Astrocyte of the cerebellum (primary cell): ENCODE results near the gene FRMD5.

Experiments used
- DNase-seq: peaks from one replicate; pipeline ENCODE4 v3.0.0-alpha.2; 2011; ENCODE audit warnings: low read depth
- H3K4me3 ChIP-seq: 2 replicates; pipeline ENCODE4 v1.5.1; 2011; ENCODE audit warnings: mild to moderate bottlenecking, low read depth, low read length, moderate library complexity
- CTCF ChIP-seq: IDR thresholded peaks from 2 replicates; pipeline ENCODE4 v1.5.1; 2012; ENCODE audit warnings: low read length, low read depth, moderate library complexity, mild to moderate bottlenecking; ENCODE audit errors: missing control alignments
- in situ Hi-C: cut with HindIII; loops from 2 replicates; pipeline ENCODE4 v1.10.0; 2017; ENCODE audit warnings: low sequenced_read_pairs

FRMD5 gene

DNA sequence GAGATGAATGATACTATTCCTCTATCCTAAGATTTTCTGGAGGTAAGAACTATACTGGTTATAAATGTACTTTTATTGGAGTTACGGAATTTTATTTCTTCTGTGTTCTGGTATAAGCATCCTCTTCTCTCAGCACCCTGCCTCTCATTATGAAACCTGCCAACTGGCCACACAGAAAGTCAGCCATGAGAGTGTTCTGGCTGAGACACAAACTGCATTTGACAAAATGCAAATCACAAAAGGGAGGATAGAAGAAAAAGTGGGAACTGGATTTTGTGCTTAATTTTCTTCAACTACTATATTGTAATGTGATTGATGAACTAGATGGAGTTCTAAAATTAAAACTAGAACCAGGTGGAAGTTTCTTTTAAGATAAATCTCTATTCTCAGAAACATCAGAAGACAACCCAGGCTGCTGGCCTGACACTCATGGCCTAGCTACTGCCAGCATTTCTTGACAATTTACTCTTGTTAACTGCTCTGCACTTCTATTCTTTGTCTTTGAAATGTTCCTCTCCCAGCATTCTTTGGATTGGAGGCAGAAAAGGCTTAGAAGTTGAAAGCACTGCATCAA lies 225.2 kb downstream of the FRMD5 start:
- in situ Hi-C loops, result no loop called here
- TF ChIP-seq CTCF, result no peak
- H3K4me3 ChIP-seq, result no peak overlapping the region
- no peak for DNase-seq

DNA sequence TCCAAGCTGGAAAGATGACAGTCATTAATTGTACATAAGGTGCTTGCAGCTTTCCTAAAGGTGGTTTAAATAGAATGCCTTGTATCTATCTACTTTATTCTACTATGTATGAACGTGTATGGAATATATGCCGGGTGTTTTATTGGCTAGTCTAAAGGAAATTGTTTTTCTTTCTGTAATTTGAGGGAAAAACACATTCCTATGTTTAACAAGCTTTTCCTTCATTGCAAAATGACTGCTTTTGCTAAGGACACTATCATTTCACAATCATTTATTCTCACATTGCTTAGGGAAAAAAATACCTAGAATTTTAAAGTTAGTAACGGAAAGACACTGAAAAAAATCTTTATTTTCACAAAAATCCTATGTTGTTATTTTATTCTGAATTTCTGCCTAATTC lies 226.5 kb downstream of the FRMD5 start:
- no peak for TF ChIP-seq CTCF
- H3K4me3 ChIP-seq, result no peak overlapping the region
- DNase-seq, result no peak
- in situ Hi-C loops, result no loop called here

GRCh38 chr15:43966646-43967045 lies 228.4 kb downstream of the FRMD5 start:
- in situ Hi-C loops, result no loop called here
- no peak overlapping the region for H3K4me3 ChIP-seq
- no peak for TF ChIP-seq CTCF
- no peak for DNase-seq

- no peak for TF ChIP-seq CTCF
- H3K4me3 ChIP-seq, result no peak overlapping the region
- in situ Hi-C loops, result no loop called here
- DNase-seq, result peak; percentile 38
Measured at GRCh38 chr15:43958861-43959330, 236.2 kb downstream of the FRMD5 start.

- H3K4me3 ChIP-seq, result no peak overlapping the region
- in situ Hi-C loops, result no loop called here
- TF ChIP-seq CTCF, result no peak
- DNase-seq, result no peak
Measured at GRCh38 chr15:43957724-43958123, 237.3 kb downstream of the FRMD5 start.

DNA sequence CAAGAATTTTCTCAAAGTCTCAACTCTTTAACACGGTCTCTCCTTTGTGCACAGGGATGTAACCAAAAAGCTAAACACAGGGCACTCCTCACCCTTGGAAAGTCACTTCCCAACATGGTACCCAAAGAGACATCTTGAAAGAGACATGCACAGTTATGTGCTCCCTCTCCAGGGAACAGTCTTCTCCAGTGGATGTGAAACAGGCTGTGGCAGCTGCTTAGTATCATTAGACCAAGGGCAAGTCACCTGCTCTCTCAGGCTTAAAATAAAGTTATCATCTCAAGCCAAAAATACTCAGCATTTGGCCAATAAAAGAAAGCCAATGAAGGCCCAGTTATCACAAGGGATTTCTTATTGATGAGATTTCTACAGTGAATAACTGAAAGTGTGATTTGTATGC lies 239.9 kb downstream of the FRMD5 start:
- no peak overlapping the region for H3K4me3 ChIP-seq
- no peak for DNase-seq
- TF ChIP-seq CTCF, result no peak
- in situ Hi-C loops, result no loop called here
